H9 (cell line): Measurements from ENCODE around the gene ARVCF. TPM values are rescaled to one million over a fixed set of nuclear protein-coding genes. Genes with fewer than 3 reads are reported as not detected.

Experiments
- DNase-seq: peaks from one replicate; pipeline ENCODE4 v3.0.0-alpha.2; 2017
- H2AFZ ChIP-seq: one replicate; pipeline ENCODE4 v1.6.1; 2013; ENCODE audit warnings: mild to moderate bottlenecking, low read length, control low read depth, moderate library complexity
- H2AK5ac ChIP-seq: 2 replicates; pipeline ENCODE4 v1.6.1; 2013; ENCODE audit warnings: low read length, control low read depth, mixed read lengths; ENCODE audit not compliant: insufficient read length
- H2BK120ac ChIP-seq: one replicate; pipeline ENCODE4 v1.6.1; 2013; ENCODE audit warnings: low read depth, mild to moderate bottlenecking, low read length, control low read depth, inconsistent platforms; ENCODE audit not compliant: poor library complexity, severe bottlenecking
- H2BK12ac ChIP-seq: 2 replicates; pipeline ENCODE4 v1.6.1; 2013; ENCODE audit warnings: low read length, control low read depth, mixed read lengths, low read depth; ENCODE audit not compliant: insufficient read length
- H2BK15ac ChIP-seq: 2 replicates; pipeline ENCODE4 v1.6.1; 2013; ENCODE audit warnings: low read depth, low read length, control low read depth
- H2BK20ac ChIP-seq: one replicate; pipeline ENCODE4 v1.6.1; 2013; ENCODE audit warnings: low read depth, mild to moderate bottlenecking, low read length, control low read depth, inconsistent platforms; ENCODE audit not compliant: poor library complexity, severe bottlenecking
- H2BK5ac ChIP-seq: 2 replicates; pipeline ENCODE4 v1.6.1; 2013; ENCODE audit warnings: low read length, control low read depth, mixed read lengths; ENCODE audit not compliant: insufficient read length
- H3K14ac ChIP-seq: 2 replicates; pipeline ENCODE4 v1.6.1; 2013; ENCODE audit warnings: low read length, control low read depth; ENCODE audit not compliant: insufficient read depth
- H3K18ac ChIP-seq: 2 replicates; pipeline ENCODE4 v1.6.1; 2013; ENCODE audit warnings: low read depth, mild to moderate bottlenecking, mixed read lengths, low read length, control low read depth; ENCODE audit not compliant: insufficient read length
- H3K23ac ChIP-seq: 2 replicates; pipeline ENCODE4 v1.6.1; 2013; ENCODE audit warnings: low read length, control low read depth, mixed read lengths, low read depth; ENCODE audit not compliant: insufficient read length
- H3K23me2 ChIP-seq: 2 replicates; pipeline ENCODE4 v1.6.1; 2013; ENCODE audit warnings: low read depth, mild to moderate bottlenecking, mixed read lengths, low read length, control low read depth; ENCODE audit not compliant: insufficient read length, poor library complexity, severe bottlenecking
- H3K27ac ChIP-seq: 2 replicates; pipeline ENCODE4 v1.5.1; 2013; ENCODE audit warnings: low read length, control low read depth, mixed read lengths, low read depth; ENCODE audit not compliant: insufficient read length
- H3K27me3 ChIP-seq: 2 replicates; pipeline ENCODE4 v1.6.1; 2013; ENCODE audit warnings: low read length, control low read depth, inconsistent platforms; ENCODE audit not compliant: insufficient read depth
- H3K4ac ChIP-seq: 2 replicates; pipeline ENCODE4 v1.6.1; 2013; ENCODE audit warnings: low read depth, mild to moderate bottlenecking, control low read depth, inconsistent platforms, low read length, moderate library complexity
- H3K4me1 ChIP-seq: 2 replicates; pipeline ENCODE4 v1.6.1; 2013; ENCODE audit warnings: low read length, control low read depth, inconsistent platforms; ENCODE audit not compliant: insufficient read depth
- H3K4me2 ChIP-seq: 2 replicates; pipeline ENCODE4 v1.6.1; 2013; ENCODE audit warnings: low read length, control low read depth, mixed read lengths; ENCODE audit not compliant: insufficient read length, insufficient read depth
- H3K56ac ChIP-seq: 2 replicates; pipeline ENCODE4 v1.6.1; 2013; ENCODE audit warnings: low read depth, mild to moderate bottlenecking, mixed read lengths, low read length, control low read depth; ENCODE audit not compliant: insufficient read length
- H3K79me1 ChIP-seq: 2 replicates; pipeline ENCODE4 v1.6.1; 2013; ENCODE audit warnings: low read depth, mild to moderate bottlenecking, moderate library complexity, low read length, control low read depth, inconsistent platforms; ENCODE audit not compliant: insufficient read depth, poor library complexity, severe bottlenecking
- H3K79me2 ChIP-seq: 2 replicates; pipeline ENCODE4 v1.6.1; 2013; ENCODE audit warnings: low read length, control low read depth, inconsistent platforms; ENCODE audit not compliant: insufficient read depth
- H3K9ac ChIP-seq: 2 replicates; pipeline ENCODE4 v1.6.1; 2013; ENCODE audit warnings: low read length, control low read depth, mixed read lengths; ENCODE audit not compliant: insufficient read length; ENCODE audit errors: extremely low read depth
- H3K9me3 ChIP-seq: one replicate; pipeline ENCODE4 v1.6.1; 2013; ENCODE audit warnings: low read depth, low read length, inconsistent platforms; ENCODE audit not compliant: control insufficient read depth
- H3T11ph ChIP-seq: one replicate; pipeline ENCODE4 v1.6.1; 2013; ENCODE audit warnings: mild to moderate bottlenecking, low read length, control low read depth, inconsistent platforms
- H4K20me1 ChIP-seq: one replicate; pipeline ENCODE4 v1.6.1; 2013; ENCODE audit not compliant: control insufficient read depth, insufficient read length, insufficient read depth
- H4K5ac ChIP-seq: 2 replicates; pipeline ENCODE4 v1.6.1; 2013; ENCODE audit warnings: low read depth, mild to moderate bottlenecking, mixed read lengths, low read length, control low read depth; ENCODE audit not compliant: insufficient read length
- H4K8ac ChIP-seq: replicated peaks from 2 replicates; pipeline ENCODE4 v1.6.1; 2013; ENCODE audit warnings: low read length, control low read depth, mixed read lengths, low read depth; ENCODE audit not compliant: insufficient read length
- H4K91ac ChIP-seq: 2 replicates; pipeline ENCODE4 v1.6.1; 2013; ENCODE audit warnings: low read depth, mild to moderate bottlenecking, moderate library complexity, mixed read lengths, low read length, control low read depth; ENCODE audit not compliant: insufficient read length
- H3K27ac Mint-ChIP-seq, 3 experiments: 2 replicates in 2 of 3; 3 replicates in 1 of 3; pipeline ENCODE4 v1.8.0; 2020 to 2021; ENCODE audit warnings: mixed read lengths in 3 of 3, mild to moderate bottlenecking in 1 of 3, moderate library complexity in 1 of 3
- H3K27me3 Mint-ChIP-seq: 2 replicates; pipeline ENCODE4 v1.8.0; 2021; ENCODE audit warnings: low read depth, mild to moderate bottlenecking, moderate library complexity, mixed read lengths
- H3K36me3 Mint-ChIP-seq, 3 experiments: 2 replicates in 2 of 3; 3 replicates in 1 of 3; pipeline ENCODE4 v1.8.0; 2020 to 2021; ENCODE audit warnings: low read depth in 3 of 3, mixed read lengths in 3 of 3; ENCODE audit not compliant: insufficient read depth in 1 of 3
- H3K4me1 Mint-ChIP-seq, 2 experiments: 2 replicates each; pipeline ENCODE4 v1.8.0; 2020; ENCODE audit warnings: mixed read lengths in 2 of 2
- H3K4me3 Mint-ChIP-seq, 2 experiments: 2 replicates in 1 of 2; 3 replicates in 1 of 2; pipeline ENCODE4 v1.8.0; 2020 to 2021; ENCODE audit warnings: mild to moderate bottlenecking in 2 of 2, mixed read lengths in 2 of 2, moderate library complexity in 1 of 2
- H3K9me3 Mint-ChIP-seq, 2 experiments: 2 replicates in 1 of 2; 3 replicates in 1 of 2; pipeline ENCODE4 v1.8.0; 2020; ENCODE audit warnings: mild to moderate bottlenecking in 2 of 2, mixed read lengths in 2 of 2, moderate library complexity in 1 of 2
- WGBS: extraction: QIAGEN DNeasy Blood & Tissue Kit; methylation state at CpG from one replicate; pipeline ENCODE4 v1.1.7; 2013; ENCODE audit warnings: missing lambda C conversion rate, low lambda C conversion rate, mixed read lengths; ENCODE audit not compliant: insufficient read length; ENCODE audit errors: extremely low coverage; 5-methylcytosine and 5-hydroxymethylcytosine counted together
- total RNA-seq: library from RNA; stranded (reverse); gene quantifications from 2 replicates; pipeline ENCODE4 v1.2.1, GENCODE V29; 2021
- TF ChIP-seq, protein P1 (sequence below): fragments of 200-600 bp; sonication (generic); conservative IDR thresholded peaks from 3 replicates; pipeline ENCODE4 v1.8.0; 2021; ENCODE audit warnings: antibody characterized with exemption, mild to moderate bottlenecking

Gene ARVCF
- total RNA-seq, 1 experiment from 2014 or later, result 40.7 TPM

- H4K20me1 ChIP-seq, result no peaks in the 10 kb centered on the region
- no peaks in the 10 kb centered on the region for H3K4me1 ChIP-seq
- no peak overlapping the region for H2BK20ac ChIP-seq
- H4K8ac ChIP-seq, result no peak overlapping the region
- no peak overlapping the region for H3K4me2 ChIP-seq
- H2BK12ac ChIP-seq, result no peak overlapping the region
- Mint-ChIP-seq H3K4me3 (no peak overlapping the region), H3K4me1 (no peaks in the 10 kb centered on the region), H3K27ac (no peak overlapping the region; a peak in 1 of 7 replicates), H3K27me3 (peaks cover 7% of the 10 kb centered on the region), H3K9me3 (no peaks in the 10 kb centered on the region), H3K36me3 (peaks cover 0 to 3% (median 2%) of the 10 kb centered on the region in 3 experiments; a peak in 2 of 7 replicates)
- no peak overlapping the region for H2AFZ ChIP-seq
- H3K23ac ChIP-seq, result no peak overlapping the region
- H3T11ph ChIP-seq, result no peak overlapping the region
- no peak overlapping the region for H2AK5ac ChIP-seq
- no peak for DNase-seq
- TF ChIP-seq, protein P1, sequence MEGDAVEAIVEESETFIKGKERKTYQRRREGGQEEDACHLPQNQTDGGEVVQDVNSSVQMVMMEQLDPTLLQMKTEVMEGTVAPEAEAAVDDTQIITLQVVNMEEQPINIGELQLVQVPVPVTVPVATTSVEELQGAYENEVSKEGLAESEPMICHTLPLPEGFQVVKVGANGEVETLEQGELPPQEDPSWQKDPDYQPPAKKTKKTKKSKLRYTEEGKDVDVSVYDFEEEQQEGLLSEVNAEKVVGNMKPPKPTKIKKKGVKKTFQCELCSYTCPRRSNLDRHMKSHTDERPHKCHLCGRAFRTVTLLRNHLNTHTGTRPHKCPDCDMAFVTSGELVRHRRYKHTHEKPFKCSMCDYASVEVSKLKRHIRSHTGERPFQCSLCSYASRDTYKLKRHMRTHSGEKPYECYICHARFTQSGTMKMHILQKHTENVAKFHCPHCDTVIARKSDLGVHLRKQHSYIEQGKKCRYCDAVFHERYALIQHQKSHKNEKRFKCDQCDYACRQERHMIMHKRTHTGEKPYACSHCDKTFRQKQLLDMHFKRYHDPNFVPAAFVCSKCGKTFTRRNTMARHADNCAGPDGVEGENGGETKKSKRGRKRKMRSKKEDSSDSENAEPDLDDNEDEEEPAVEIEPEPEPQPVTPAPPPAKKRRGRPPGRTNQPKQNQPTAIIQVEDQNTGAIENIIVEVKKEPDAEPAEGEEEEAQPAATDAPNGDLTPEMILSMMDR, result 0 out of 3 replicates have a peak, but pooled peaks have one; percentile 22
- H2BK15ac ChIP-seq, result no peak overlapping the region
- H2BK120ac ChIP-seq, result no peak overlapping the region
- no peaks in the 10 kb centered on the region for H3K23me2 ChIP-seq
- no peaks in the 10 kb centered on the region for H3K9me3 ChIP-seq
- H3K79me1 ChIP-seq, result no peaks in the 10 kb centered on the region
- H3K56ac ChIP-seq, result no peak overlapping the region
- WGBS, result no CpG with 5 or more reads among the region's 27 CpGs
- no peak overlapping the region for H3K27ac ChIP-seq
- no peak overlapping the region for H3K4ac ChIP-seq
- no peak overlapping the region for H3K9ac ChIP-seq
- no peak overlapping the region for H4K5ac ChIP-seq
- H3K18ac ChIP-seq, result no peak overlapping the region
- no peak overlapping the region; the same call in 1 of the 2 replicates for H3K14ac ChIP-seq
- no peaks in the 10 kb centered on the region for H3K27me3 ChIP-seq
- H2BK5ac ChIP-seq, result no peak overlapping the region
- no peak overlapping the region for H4K91ac ChIP-seq
- no peaks in the 10 kb centered on the region for H3K79me2 ChIP-seq
Observed at GRCh38 chr22:20063271-20064139, 46.9 kb upstream of the ARVCF start.
